Liver (tissue), 3 donors: ENCODE measurements around the gene PKP1.

Experiments used
- GABPA ChIP-seq, 2 donors: IDR thresholded peaks in 1 of 2; conservative IDR thresholded peaks in 1 of 2; 2 replicates each; pipeline ENCODE4 v1.6.1; 2016; ENCODE audit warnings: antibody characterized with exemption in 2 of 2, mild to moderate bottlenecking in 1 of 2, moderate library complexity in 1 of 2
- JUND ChIP-seq, 2 donors: IDR thresholded peaks; 2 replicates each; pipeline ENCODE4 v1.6.1; 2016; ENCODE audit warnings: antibody characterized with exemption in 2 of 2
- RXRA ChIP-seq, 2 donors: IDR thresholded peaks; 2 replicates each; pipeline ENCODE4 v1.6.1; 2017 to 2018; ENCODE audit warnings: antibody characterized with exemption in 2 of 2, mild to moderate bottlenecking in 1 of 2
- SP1 ChIP-seq: IDR thresholded peaks from 2 replicates; pipeline ENCODE4 v1.6.1; 2018; ENCODE audit warnings: antibody characterized with exemption, mild to moderate bottlenecking
- TAF1 ChIP-seq: conservative IDR thresholded peaks from 2 replicates; pipeline ENCODE4 v1.6.1; 2016; ENCODE audit warnings: antibody characterized with exemption, mild to moderate bottlenecking
- YY1 ChIP-seq: IDR thresholded peaks from 2 replicates; pipeline ENCODE4 v1.6.1; 2016; ENCODE audit warnings: antibody characterized with exemption, mild to moderate bottlenecking
- TF ChIP-seq, protein P1 (sequence below): fragments of 150-350 bp; IDR thresholded peaks from 2 replicates; pipeline ENCODE4 v1.5.1; 2017; ENCODE audit warnings: improper control_type of control experiment, low read depth, low read length; ENCODE audit not compliant: missing input control
- TF ChIP-seq, protein P2 (sequence below): IDR thresholded peaks from 2 replicates; pipeline ENCODE4 v1.6.1; 2016; ENCODE audit warnings: antibody characterized with exemption, mild to moderate bottlenecking
- TF ChIP-seq, protein P3 (sequence below): IDR thresholded peaks from 2 replicates; pipeline ENCODE4 v1.6.1; 2016; ENCODE audit warnings: antibody characterized with exemption
- donor health status: healthy.
- donor health status: healthy.

DNA sequence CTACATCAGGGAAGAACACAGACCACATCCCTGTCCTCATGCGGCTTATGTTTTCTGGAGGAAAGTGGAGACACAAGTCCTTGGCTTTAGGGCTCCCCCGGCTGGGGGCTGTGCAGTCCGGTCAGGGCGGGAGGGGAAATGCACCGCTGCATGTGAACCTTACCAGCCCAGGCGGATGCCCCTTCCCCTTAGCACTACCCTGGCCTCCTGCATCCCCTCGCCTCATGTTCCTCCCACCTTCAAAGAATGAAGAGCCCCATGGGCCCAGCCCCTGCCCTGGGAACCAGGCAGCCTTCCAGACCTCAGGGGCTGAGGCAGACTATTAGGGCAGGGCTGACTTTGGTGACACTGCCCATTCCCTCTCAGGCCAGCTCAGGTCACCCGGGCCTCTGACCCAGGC lies 48.7 kb downstream of the PKP1 start:
- TF ChIP-seq, protein P1, sequence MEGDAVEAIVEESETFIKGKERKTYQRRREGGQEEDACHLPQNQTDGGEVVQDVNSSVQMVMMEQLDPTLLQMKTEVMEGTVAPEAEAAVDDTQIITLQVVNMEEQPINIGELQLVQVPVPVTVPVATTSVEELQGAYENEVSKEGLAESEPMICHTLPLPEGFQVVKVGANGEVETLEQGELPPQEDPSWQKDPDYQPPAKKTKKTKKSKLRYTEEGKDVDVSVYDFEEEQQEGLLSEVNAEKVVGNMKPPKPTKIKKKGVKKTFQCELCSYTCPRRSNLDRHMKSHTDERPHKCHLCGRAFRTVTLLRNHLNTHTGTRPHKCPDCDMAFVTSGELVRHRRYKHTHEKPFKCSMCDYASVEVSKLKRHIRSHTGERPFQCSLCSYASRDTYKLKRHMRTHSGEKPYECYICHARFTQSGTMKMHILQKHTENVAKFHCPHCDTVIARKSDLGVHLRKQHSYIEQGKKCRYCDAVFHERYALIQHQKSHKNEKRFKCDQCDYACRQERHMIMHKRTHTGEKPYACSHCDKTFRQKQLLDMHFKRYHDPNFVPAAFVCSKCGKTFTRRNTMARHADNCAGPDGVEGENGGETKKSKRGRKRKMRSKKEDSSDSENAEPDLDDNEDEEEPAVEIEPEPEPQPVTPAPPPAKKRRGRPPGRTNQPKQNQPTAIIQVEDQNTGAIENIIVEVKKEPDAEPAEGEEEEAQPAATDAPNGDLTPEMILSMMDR: no peak
- no peak for TF ChIP-seq RXRA (IDR thresholded peaks at IDR 0.05)
- TF ChIP-seq, protein P2, sequence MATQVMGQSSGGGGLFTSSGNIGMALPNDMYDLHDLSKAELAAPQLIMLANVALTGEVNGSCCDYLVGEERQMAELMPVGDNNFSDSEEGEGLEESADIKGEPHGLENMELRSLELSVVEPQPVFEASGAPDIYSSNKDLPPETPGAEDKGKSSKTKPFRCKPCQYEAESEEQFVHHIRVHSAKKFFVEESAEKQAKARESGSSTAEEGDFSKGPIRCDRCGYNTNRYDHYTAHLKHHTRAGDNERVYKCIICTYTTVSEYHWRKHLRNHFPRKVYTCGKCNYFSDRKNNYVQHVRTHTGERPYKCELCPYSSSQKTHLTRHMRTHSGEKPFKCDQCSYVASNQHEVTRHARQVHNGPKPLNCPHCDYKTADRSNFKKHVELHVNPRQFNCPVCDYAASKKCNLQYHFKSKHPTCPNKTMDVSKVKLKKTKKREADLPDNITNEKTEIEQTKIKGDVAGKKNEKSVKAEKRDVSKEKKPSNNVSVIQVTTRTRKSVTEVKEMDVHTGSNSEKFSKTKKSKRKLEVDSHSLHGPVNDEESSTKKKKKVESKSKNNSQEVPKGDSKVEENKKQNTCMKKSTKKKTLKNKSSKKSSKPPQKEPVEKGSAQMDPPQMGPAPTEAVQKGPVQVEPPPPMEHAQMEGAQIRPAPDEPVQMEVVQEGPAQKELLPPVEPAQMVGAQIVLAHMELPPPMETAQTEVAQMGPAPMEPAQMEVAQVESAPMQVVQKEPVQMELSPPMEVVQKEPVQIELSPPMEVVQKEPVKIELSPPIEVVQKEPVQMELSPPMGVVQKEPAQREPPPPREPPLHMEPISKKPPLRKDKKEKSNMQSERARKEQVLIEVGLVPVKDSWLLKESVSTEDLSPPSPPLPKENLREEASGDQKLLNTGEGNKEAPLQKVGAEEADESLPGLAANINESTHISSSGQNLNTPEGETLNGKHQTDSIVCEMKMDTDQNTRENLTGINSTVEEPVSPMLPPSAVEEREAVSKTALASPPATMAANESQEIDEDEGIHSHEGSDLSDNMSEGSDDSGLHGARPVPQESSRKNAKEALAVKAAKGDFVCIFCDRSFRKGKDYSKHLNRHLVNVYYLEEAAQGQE: no peak
- TF ChIP-seq, protein P3, sequence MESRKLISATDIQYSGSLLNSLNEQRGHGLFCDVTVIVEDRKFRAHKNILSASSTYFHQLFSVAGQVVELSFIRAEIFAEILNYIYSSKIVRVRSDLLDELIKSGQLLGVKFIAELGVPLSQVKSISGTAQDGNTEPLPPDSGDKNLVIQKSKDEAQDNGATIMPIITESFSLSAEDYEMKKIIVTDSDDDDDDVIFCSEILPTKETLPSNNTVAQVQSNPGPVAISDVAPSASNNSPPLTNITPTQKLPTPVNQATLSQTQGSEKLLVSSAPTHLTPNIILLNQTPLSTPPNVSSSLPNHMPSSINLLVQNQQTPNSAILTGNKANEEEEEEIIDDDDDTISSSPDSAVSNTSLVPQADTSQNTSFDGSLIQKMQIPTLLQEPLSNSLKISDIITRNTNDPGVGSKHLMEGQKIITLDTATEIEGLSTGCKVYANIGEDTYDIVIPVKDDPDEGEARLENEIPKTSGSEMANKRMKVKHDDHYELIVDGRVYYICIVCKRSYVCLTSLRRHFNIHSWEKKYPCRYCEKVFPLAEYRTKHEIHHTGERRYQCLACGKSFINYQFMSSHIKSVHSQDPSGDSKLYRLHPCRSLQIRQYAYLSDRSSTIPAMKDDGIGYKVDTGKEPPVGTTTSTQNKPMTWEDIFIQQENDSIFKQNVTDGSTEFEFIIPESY: no peak
- TF ChIP-seq GABPA (IDR thresholded peaks at IDR 0.05 in 1 of 2, conservative IDR thresholded peaks at IDR 0.05 in 1 of 2): no peak
- TF ChIP-seq TAF1: no peak
- TF ChIP-seq YY1: no peak
- TF ChIP-seq SP1: no peak
- TF ChIP-seq JUND (IDR thresholded peaks at IDR 0.05): no peak
